AG09309 (cell line): ENCODE data around the gene SHISAL1.

Experiments
- DNase-seq: peaks from one replicate; pipeline ENCODE4 v3.0.0-alpha.2; 2010; ENCODE audit warnings: low read depth
- H3K4me3 ChIP-seq: 2 replicates; pipeline ENCODE4 v1.5.1; 2011; ENCODE audit warnings: mild to moderate bottlenecking, low read depth, low read length, moderate library complexity; ENCODE audit not compliant: control insufficient read depth
- CTCF ChIP-seq: IDR thresholded peaks from 2 replicates; pipeline ENCODE4 v1.5.1; 2011; ENCODE audit warnings: mild to moderate bottlenecking, low read depth, low read length, inconsistent platforms; ENCODE audit not compliant: insufficient read depth, control insufficient read depth; ENCODE audit errors: missing control alignments

SHISAL1 gene

GRCh38 chr22:44276041-44276440 lies 36.7 kb downstream of the SHISAL1 start:
- no peak overlapping the region for H3K4me3 ChIP-seq
- TF ChIP-seq CTCF: no peak
- DNase-seq: no peak

DNA sequence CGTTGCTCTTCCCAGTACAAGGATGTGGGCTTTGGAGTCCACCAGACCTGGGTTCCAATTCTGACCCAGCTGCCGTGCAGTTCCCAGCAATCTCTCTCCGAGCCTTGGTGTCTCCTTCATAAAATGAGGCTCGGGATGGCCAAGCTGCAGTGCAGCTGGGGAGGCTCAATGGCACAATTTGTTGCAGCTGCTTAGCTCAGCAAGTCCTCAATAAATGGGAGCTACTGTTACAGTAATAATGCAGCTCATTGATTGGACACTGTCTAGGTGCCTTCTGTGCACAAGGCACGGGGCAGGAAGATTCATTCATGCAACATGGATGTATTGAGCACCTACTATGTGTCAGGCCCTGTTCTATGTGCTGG lies 37.1 kb downstream of the SHISAL1 start:
- DNase-seq: no peak
- TF ChIP-seq CTCF: no peak
- H3K4me3 ChIP-seq: no peak overlapping the region

DNA sequence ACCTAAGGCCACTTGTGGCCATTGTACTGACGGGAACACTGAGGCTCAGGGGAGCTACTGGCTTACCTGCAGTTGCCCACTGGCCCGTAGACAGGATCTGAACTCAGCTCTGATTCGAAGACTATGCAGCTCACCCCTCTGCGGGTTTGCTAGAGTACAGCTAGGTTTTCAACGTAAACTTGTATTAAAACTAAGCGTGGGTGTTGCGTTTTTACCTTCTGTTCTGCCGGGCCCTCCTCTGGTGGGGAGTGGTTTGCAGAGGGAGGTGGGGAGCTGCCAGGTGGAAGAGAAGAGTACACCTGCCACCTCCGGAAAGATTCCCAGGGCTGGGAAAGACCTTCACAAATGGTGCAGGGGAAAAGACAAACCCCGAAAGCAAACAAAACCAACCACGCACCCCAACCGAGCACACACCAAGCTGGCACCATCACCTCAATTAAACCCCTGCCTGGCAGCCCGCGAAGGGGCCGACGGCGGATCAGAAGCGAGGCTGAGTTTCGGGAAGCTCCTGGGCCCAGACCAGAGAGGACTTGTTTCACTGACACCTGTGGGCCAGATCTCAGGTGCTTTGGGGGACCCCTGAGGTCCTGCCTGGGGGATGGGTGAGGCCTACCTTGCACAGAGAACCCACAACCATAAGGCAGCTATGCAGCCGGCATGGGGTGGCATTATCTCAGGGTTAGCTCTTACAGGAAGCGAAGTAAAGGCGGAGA lies 37.7 kb downstream of the SHISAL1 start:
- H3K4me3 ChIP-seq: no peak overlapping the region
- TF ChIP-seq CTCF: no peak
- DNase-seq: no peak

- no peak overlapping the region for H3K4me3 ChIP-seq
- TF ChIP-seq CTCF: no peak
- no peak for DNase-seq
Measured at GRCh38 chr22:44273175-44273574, 39.6 kb downstream of the SHISAL1 start.

GRCh38 chr22:44272401-44272771 lies 40.4 kb downstream of the SHISAL1 start:
- no peak for DNase-seq
- no peak for TF ChIP-seq CTCF
- H3K4me3 ChIP-seq: no peak overlapping the region

GRCh38 chr22:44271732-44272400 lies 40.9 kb downstream of the SHISAL1 start:
- no peak for TF ChIP-seq CTCF
- no peak overlapping the region for H3K4me3 ChIP-seq
- no peak for DNase-seq
